Non-pigmented ciliary epithelial cell (primary cell): Measurements from ENCODE around the gene FADD.

ENCODE experiments used
- DNase-seq: peaks from one replicate; pipeline ENCODE4 v3.0.0-alpha.2; 2010; ENCODE audit warnings: low read depth

Gene FADD

GRCh38 chr11:70202920-70203750 lies at the start of gene FADD:
FADD (plus strand) TSS chr11:70203296; CDS start chr11:70203460, 164 bp downstream.
- peak; percentile 60 for DNase-seq

- DNase-seq = no peak
Observed at GRCh38 chr11:70155386-70155785, 47.7 kb upstream of the FADD start.

DNA sequence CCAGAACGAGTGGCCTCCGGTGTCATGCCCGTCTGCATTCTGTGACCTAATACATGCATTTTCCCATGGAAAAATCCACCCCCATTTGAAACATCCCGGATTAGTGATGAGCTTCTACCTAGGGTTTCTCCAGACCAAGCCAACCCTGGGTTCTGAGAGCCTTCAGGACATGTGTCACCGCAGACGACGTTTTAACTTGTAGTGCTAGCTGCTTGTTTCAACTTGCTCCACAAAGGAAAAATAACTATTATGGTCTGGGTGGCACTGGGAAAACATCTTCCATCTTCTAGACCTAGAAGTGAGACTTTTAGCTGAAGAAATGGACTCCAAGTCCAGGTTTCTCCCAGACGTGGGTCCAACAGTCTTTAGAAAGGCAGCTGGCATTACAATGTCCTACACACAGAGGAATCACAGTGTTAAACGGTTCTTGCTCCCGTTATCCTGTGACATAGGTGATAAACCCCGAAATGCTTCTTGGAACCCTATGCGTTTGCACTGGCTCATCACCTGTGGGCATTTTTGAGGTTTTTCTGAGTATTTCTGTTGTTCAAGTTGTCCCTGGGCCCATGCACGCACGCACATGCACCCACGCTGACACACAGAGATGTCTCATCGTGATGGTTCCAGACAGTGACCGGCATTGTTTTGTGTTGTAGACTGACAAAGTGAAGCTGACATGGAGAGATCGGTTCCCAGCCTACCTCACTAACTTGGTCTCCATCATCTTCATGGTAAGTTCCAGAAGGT lies 46.6 kb upstream of the FADD start:
- DNase-seq = no peak

DNA sequence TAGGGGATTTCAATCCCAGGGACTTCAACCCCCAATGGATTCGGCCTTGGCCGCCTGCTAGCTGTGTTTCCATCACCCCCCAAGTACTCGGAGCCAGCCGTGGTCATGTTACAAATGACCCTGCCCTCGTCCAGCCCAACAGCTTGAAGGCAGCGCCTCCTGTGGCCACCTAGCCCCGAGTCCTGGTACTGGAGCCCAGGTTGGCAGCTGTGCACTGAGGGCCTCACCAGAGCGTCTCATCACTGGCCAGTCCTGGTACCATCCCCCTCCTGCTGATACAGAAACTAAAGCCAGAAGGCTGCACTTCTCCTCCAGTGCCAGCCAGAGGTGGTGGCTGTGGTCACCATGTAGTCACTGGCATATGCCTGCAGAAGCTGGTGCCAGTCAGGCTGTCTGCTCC lies 44.9 kb upstream of the FADD start:
- DNase-seq = no peak

GRCh38 chr11:70158757-70159389 lies 44.2 kb upstream of the FADD start:
- DNase-seq = no peak

DNA sequence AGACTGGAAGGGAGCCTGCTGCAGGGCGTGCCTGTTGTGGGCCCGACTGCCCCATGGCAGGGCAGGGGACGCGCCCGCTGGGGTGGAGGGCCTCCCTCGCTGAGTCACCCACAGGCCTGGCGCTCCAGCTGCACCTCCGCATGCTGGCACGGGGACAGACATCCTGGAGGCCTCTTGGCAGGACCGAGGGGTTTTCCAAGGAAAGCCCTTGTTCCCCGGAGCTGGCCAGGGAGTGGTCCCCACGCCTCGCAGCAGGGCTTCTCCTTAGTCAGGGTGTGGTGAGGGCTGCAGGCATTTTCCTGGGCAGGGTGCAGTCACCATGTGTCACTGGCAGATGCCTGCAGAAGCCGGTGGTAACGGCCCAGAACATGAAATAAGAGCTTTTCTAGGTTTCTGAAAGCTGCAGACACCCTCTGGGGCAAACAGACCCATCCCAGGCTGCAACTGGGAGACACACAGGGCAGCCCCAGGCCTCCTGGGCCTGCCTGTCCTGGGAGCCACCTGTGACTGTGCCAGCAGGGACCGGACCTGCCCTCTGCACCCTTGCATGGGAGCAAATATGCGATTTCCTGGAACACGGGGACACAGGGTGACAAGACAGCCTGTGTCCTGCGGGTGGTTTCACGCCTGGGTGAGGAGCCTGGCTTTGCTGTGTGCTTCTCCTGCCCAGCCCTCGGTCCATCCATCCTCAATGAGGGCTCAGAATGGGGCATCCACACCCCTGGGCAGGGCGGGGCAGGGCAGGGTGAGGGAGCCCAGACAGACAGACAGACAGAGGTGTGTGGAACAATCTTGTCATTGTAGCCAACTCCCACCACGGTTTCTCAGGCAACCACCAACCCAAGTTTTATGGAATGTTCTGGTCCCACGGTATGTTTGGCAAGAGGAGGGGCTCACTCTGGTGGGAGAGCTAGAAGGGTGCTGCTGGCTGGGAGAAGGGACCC lies 43.2 kb upstream of the FADD start:
- no peak for DNase-seq

DNA sequence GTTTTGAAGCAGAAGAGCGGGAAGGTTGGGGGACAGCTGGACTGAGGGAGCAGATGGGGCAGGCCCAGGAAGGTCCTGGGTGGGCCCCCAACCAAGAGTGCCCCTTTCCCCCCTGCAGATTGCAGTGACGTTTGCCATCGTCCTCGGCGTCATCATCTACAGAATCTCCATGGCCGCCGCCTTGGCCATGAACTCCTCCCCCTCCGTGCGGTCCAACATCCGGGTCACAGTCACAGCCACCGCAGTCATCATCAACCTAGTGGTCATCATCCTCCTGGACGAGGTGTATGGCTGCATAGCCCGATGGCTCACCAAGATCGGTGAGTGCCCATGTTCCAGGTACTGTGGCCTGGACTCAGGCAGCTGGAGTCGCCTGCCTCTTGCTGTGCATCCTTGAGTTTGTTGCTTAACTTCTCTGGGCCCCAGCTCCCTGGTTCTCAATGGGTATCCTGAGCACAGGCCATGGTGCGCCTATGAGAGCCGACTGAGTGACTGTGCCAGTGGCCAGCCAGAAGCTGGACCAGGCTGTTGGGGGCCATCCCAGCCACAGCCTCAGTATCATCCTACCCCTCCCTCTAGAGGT lies 42.0 kb upstream of the FADD start:
- no peak for DNase-seq

GRCh38 chr11:70164705-70165104 lies 38.4 kb upstream of the FADD start:
- DNase-seq = no peak

DNA sequence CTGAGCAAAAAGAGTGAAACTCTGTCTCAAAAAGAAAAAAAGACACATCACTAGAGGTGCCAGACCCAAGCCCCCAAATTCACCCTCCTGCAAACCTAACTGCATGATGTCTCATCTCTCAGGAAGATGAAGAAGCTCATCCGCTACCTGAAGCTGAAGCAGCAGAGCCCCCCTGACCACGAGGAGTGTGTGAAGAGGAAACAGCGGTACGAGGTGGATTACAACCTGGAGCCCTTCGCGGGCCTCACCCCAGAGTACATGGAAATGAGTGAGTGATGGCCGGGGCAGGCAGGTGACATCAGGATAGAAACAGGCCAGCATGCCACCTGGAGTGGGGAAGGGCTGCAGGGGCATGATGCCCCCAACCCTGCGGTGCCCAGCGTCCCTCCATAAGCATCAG lies 36.0 kb upstream of the FADD start:
- DNase-seq = no peak

DNA sequence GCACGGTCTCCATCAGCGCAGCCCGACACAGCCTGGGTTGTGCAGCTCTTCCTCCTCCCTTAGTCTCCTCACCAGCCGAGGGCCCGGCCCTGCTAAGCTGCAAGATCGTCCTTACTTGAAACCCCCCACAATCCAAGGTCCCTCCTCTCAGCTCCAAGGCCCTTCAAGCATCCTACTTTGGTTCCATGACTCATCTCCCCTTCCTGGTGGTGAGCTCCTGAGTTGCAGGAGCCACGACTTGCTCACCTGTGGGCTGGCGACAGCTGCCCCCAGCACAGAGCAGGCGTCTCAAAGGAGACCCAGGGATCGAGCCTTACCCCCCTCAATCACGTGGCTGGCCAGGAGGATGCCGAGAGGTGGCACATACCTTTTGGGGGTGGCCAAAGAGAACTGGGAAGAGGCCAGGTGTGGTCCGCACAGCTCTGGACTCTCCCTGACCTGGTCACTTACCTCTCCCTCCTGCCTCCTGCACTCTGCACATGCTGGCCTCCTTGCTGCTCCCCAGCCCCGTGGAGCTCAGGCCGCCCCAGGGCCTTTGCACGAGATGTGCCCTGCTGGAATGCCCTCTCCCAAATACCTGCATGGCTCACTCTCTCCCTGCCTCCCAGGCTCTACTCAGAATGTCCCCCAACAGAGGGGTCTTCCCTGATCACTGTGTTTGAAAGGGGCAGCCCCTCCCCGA lies 35.2 kb upstream of the FADD start:
- no peak for DNase-seq

DNA sequence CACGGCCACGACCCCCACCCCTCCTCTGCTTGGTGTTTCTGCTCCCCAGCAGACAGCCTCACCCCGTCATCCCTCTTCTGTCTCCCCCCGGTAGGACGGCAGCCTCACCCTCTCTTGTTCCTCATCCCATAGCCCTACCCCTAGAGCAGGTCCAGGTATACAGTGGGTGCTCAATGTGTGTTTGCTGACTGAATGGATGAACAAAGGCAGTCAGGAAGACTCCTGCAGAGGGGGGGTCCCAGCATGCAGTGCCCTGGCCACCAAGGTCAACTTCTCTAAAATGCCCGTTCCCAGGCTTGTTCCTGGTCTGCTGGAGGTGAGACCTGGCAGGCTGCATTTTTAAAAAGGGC lies 34.7 kb upstream of the FADD start:
- DNase-seq = no peak

DNA sequence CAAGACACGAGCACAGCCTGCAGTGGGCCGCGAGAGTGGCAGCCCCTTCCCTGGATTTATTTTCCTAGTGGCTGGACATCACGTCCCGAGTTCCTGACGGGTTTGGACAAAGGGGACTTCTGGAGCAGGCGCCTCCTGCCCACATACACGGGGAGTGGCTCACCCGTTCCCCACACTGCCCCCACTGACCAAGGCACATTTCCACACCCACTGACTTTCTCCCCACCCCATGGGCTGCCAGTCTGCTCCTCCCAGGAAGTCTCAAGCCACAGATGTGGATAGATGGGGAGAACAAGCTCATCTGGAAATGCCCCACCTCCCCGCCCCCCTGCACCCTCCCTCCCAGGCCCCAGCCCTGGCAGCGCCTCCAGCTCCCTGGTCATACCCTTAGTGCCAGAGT lies 34.0 kb upstream of the FADD start:
- no peak for DNase-seq

DNA sequence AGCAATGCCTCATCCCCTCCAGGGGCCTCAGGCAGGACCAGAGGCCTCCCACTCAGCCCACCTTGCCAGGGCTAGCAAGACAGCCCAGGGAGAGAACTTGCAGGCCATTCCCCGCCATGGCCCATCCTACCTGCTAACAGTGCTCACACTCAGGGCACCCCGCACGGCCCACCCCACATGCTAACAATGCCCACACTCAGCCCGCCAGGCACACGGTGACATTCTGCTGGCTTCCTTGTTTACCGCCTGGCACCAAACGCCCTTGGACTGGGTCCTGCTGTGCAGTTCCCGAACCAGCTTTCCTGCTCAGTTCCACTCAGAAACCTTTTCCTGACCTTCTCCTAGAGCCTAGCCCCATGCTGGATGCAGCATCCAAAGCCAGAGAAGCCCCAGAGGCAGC lies 33.5 kb upstream of the FADD start:
- DNase-seq = no peak

- DNase-seq = no peak
Observed at GRCh38 chr11:70170596-70171210, 32.4 kb upstream of the FADD start.

GRCh38 chr11:70173018-70173417 lies 30.1 kb upstream of the FADD start:
- DNase-seq = no peak

DNA sequence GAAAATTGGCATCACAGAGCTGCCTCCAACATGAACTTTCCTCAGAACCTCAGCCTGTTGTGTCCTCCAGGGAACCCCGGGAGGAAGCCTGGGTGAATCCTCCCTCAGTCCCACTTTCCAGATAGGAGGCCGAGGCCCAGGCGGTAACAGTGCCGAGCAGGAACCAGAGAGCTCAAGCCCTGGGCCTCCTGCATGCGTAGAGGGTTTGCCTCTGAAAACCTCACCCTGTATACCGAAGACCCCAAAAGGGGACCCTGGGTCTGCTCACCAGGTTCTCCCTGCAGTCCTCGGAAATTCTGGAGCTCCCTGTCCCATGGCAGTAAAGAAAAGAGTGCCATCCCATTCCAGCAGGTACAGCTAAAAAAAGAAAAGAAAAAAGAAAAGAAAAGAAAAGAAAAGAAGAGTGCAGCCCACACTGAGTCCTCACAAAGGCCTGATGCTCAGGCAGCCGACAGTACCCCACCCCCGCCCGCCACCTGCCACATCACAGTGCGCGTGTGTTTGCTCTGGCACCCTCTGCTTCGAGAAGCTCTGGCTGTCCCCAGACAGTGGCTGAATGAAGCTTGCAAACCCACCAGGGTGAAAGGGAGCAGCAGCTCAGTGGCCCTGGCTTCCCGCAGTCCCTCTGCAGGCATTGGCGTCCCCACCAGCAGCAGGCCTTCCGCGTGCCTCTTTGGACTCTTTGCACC lies 28.4 kb upstream of the FADD start:
- DNase-seq = no peak

DNA sequence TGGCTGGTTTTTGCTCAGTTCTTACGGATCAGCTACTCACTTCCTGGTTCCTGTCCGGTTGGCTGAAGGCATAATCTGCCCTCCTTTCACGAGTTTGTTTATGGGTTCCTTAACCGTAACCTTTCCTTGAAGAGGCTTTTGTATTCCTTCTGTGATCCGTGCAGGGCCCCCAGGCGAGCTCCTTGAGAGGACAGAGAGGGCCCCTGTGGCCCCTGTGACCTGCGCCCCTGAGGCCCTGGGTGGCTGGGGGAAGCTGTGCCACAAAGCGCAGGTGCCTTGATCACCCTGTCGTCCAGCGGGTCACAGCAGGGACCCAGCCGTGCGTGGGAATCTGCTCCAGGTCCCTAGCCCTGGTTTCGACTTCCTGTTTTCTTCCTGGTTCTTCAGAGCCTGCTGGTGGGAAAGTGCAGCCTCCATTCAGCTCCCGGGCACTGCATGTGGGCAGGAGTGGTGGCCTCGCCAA lies 27.8 kb upstream of the FADD start:
- no peak for DNase-seq

DNA sequence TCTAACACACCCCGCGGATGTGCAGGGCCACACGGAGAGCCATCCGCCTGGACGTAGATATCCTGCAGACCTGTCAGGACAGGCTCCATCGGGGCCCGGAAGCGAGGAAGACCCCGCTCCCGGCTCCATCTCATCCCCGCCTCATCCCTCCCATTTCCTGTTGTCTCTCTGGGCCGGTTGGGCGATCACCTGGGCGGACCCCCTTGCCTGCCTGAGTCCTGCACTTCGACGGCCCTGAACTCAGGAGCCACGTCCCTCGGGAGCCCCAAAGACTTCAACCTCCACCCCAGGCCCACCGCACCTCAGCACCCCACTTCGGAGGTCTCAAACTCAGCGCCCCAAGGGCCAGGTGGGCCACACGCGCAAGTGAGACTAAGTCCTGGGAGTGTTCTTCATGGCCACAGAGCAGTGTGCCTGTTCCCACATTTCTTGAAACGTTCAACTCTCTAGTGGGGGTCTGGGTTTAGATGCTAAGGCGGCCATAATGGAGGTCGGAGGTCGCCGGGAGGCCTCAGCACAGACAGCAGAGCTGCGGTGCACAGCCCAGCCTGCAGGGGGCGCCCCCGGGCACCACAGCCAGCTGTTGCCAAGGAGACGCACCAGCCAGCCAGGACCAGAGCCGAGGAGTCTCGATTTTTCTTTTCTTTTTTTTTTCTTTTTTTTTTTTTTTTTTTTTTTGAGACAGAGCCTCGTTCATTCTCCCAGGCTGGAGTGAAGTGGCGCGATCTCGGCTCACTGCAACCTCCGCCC lies 26.0 kb upstream of the FADD start:
- no peak for DNase-seq

DNA sequence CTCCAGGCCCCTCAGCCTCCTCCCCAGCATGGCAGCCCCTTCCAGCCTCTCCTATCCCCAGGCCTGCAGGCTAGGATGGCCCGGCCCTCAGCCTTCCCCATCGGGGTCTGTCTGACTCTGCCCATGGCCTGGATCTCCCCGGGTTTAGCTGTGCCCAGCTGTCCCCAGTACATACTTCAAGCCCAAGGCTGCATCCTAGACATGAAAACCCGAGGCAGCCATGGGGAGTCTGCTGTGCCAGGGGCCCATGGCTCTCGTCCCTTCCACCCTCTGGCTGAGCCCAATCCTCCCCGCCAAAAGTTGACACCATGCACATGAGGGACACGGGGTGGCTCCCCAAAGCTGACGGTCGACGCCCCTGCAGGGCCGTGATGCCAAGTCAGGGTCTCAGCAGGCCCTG lies 22.2 kb upstream of the FADD start:
- DNase-seq = no peak
